K562 (cell line): ENCODE data around the gene SPDEF. TPM values are rescaled to one million over a fixed set of nuclear protein-coding genes. Genes with fewer than 3 reads are reported as not detected.

Source experiments
- CHD2 ChIP-seq: IDR thresholded peaks from 2 replicates; pipeline ENCODE4 v1.6.1; 2011; ENCODE audit warnings: low read depth, low read length
- ELK3 ChIP-seq: fragments of 450-650 bp; formaldehyde crosslinking; IDR thresholded peaks from 2 replicates; pipeline ENCODE4 v1.4.0; 2020; ENCODE audit warnings: mild to moderate bottlenecking
- FOXK2 ChIP-seq, 2 experiments: fragments of 450-650 bp; IDR thresholded peaks in 1 of 2; conservative IDR thresholded peaks in 1 of 2; 2 replicates each; pipeline ENCODE4 v1.6.1; 2016; ENCODE audit warnings: low read depth in 2 of 2, mild to moderate bottlenecking in 1 of 2
- ID3 ChIP-seq, 2 experiments: fragments of 250-450 bp in 1 of 2; fragments of 450-650 bp in 1 of 2; sonication (Bioruptor Pico) in 1 of 2; IDR thresholded peaks; 2 replicates each; pipeline versions ENCODE4 v1.6.1 to v1.8.0; 2016 to 2021; ENCODE audit warnings: mild to moderate bottlenecking in 2 of 2, moderate library complexity in 2 of 2, missing compliant biosample characterization in 1 of 2, missing genetic modification characterization in 1 of 2
- MECOM ChIP-seq: fragments of 250-450 bp; sonication (Bioruptor Pico); IDR thresholded peaks from 2 replicates; pipeline ENCODE4 v1.8.0; 2022; ENCODE audit warnings: inconsistent platforms
- NCOR1 ChIP-seq: fragments of 450-650 bp; IDR thresholded peaks from 2 replicates; pipeline ENCODE4 v1.6.1; 2016; ENCODE audit warnings: mild to moderate bottlenecking, moderate library complexity
- NFRKB ChIP-seq: fragments of 450-650 bp; IDR thresholded peaks from 2 replicates; pipeline ENCODE4 v1.6.1; 2016; ENCODE audit warnings: low read depth
- POLR2AphosphoS2 ChIP-seq: IDR thresholded peaks from 2 replicates; pipeline ENCODE4 v1.6.1; 2012; ENCODE audit warnings: low read length, improper control_type of control experiment
- TCF7 ChIP-seq: sonication (generic); IDR thresholded peaks from 2 replicates; pipeline ENCODE4 v1.6.1; 2016; ENCODE audit warnings: antibody characterized with exemption, borderline replicate concordance
- ZBTB26 ChIP-seq: fragments of 450-650 bp; formaldehyde crosslinking; IDR thresholded peaks from 2 replicates; pipeline ENCODE4 v1.4.0; 2022; ENCODE audit warnings: missing genetic modification characterization
- ZNF707 ChIP-seq: fragments of 250-450 bp; sonication (Bioruptor Pico); conservative IDR thresholded peaks from 2 replicates; pipeline ENCODE4 v1.8.0; 2022; ENCODE audit warnings: inconsistent platforms, mild to moderate bottlenecking, moderate library complexity
- ZNF79 ChIP-seq: fragments of 250-450 bp; sonication (Bioruptor Pico); IDR thresholded peaks from 2 replicates; pipeline ENCODE4 v1.4.0; 2020; ENCODE audit warnings: low read depth, mild to moderate bottlenecking, moderate library complexity
- polyA plus RNA-seq, 8 experiments: library from polyadenylated mRNA; depleted of rRNA in 4 of 8; stranded (reverse) in 5 of 8; unstranded in 3 of 8; fragments of >200 nt; fragmentation: Nextera tagmentation in 2 of 8; fragmentation: Illumina TruSeq in 1 of 8; extraction: Ambion mirVana in 2 of 8; extraction: Trizol in 1 of 8; gene quantifications; 2 replicates each; pipeline versions ENCODE4 v1.2.1 to v1.2.3, GENCODE V29; 2011 to 2014; ENCODE audit warnings: inconsistent platforms in 1 of 8, missing spikeins in 1 of 8
- total RNA-seq, 7 experiments: library from RNA; depleted of rRNA in 6 of 7; stranded (reverse); fragments of >200 nt in 6 of 7; fragmentation: Illumina TruSeq in 2 of 7; extraction: Trizol in 2 of 7; gene quantifications; 2 replicates each; pipeline versions ENCODE4 v1.2.1 to v1.2.3, GENCODE V29; 2011 to 2021; ENCODE audit warnings: low replicate concordance in 1 of 7
- TF ChIP-seq, protein P1 (sequence below): fragments of 450-650 bp; IDR thresholded peaks from 2 replicates; pipeline ENCODE4 v1.6.1; 2016; ENCODE audit warnings: low read depth

Gene SPDEF
- total and polyA plus RNA-seq, 9 of the 15 experiments (the other 6 are each of a cell fraction or from before 2014, with no cell fraction given): 0.04 to 0.12 (median 0.11) TPM; not detected in 5

DNA sequence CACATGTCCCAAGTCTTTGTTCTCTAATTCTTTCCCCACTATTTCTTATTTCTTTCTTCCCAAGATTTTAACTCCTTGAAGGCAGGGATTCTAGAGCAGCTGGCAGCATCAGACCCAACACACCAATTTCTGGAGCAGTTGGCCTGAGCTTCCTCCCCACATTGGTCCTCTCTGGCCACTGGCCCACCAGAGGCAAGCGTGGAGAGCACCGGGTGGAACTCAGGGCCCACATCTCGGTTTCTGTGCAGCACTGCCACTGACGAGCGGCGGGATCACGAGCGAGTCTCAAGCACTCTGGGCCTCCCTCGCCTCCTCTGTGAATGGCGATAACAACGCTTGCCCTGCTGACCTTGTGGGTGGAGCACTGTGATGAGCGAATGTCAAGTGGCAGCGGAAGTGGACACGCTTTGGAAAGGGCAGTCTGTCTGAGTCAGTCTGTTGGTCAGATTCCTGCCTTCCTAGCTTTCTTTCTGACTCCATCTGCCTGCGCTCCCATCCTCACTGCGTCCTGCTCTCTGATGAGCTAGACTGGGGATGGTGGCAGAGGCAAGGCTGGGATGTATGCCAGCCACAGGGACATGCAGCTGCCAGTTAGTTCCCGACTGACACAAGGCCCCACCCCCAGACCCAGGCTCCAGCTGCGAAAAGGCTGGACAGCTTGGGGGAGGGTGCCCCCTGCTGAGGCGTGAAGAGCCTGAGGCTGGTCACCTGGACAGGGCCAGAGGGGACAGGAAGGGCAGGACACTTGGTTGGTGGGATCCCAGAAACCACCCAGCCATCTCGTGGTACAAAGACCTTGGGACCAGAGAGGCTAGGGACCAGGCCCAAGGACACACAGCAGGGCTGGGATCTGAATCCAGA lies 4.5 kb upstream of the SPDEF start (continued):
- TF ChIP-seq, protein P1, sequence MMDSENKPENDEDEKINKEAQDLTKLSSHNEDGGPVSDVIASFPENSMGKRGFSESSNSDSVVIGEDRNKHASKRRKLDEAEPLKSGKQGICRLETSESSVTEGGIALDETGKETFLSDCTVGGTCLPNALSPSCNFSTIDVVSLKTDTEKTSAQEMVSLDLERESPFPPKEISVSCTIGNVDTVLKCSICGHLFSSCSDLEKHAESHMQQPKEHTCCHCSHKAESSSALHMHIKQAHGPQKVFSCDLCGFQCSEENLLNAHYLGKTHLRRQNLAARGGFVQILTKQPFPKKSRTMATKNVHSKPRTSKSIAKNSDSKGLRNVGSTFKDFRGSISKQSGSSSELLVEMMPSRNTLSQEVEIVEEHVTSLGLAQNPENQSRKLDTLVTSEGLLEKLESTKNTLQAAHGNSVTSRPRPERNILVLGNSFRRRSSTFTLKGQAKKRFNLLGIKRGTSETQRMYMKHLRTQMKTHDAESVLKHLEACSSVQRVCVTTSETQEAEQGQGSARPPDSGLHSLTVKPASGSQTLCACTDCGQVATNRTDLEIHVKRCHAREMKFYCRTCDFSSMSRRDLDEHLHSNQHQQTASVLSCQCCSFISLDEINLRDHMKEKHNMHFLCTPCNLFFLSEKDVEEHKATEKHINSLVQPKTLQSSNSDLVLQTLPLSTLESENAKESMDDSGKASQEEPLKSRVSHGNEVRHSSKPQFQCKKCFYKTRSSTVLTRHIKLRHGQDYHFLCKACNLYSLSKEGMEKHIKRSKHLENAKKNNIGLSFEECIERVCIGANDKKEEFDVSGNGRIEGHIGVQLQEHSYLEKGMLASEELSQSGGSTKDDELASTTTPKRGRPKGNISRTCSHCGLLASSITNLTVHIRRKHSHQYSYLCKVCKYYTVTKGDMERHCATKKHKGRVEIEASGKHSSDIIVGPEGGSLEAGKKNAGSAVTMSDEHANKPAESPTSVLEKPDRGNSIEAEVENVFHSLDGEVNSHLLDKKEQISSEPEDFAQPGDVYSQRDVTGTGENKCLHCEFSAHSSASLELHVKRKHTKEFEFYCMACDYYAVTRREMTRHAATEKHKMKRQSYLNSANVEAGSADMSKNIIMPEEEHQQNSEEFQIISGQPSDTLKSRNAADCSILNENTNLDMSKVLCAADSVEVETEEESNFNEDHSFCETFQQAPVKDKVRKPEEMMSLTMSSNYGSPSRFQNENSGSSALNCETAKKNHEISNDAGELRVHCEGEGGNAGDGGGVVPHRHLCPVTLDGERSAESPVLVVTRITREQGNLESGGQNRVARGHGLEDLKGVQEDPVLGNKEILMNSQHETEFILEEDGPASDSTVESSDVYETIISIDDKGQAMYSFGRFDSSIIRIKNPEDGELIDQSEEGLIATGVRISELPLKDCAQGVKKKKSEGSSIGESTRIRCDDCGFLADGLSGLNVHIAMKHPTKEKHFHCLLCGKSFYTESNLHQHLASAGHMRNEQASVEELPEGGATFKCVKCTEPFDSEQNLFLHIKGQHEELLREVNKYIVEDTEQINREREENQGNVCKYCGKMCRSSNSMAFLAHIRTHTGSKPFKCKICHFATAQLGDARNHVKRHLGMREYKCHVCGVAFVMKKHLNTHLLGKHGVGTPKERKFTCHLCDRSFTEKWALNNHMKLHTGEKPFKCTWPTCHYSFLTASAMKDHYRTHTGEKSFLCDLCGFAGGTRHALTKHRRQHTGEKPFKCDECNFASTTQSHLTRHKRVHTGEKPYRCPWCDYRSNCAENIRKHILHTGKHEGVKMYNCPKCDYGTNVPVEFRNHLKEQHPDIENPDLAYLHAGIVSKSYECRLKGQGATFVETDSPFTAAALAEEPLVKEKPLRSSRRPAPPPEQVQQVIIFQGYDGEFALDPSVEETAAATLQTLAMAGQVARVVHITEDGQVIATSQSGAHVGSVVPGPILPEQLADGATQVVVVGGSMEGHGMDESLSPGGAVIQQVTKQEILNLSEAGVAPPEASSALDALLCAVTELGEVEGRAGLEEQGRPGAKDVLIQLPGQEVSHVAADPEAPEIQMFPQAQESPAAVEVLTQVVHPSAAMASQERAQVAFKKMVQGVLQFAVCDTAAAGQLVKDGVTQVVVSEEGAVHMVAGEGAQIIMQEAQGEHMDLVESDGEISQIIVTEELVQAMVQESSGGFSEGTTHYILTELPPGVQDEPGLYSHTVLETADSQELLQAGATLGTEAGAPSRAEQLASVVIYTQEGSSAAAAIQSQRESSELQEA: no peak
- 0 out of 2 replicates have a peak, but pooled peaks have one; percentile 32 for TF ChIP-seq ID3 (CRISPR knock-in tag; IDR thresholded peaks at IDR 0.05)
- peak; percentile 98 for TF ChIP-seq ID3 (tag; IDR thresholded peaks at IDR 0.05)
- TF ChIP-seq CHD2: no peak
- TF ChIP-seq ZBTB26 (CRISPR knock-in tag): no peak
- TF ChIP-seq TCF7: peak; percentile 22; the same call in 1 of the 2 replicates
- TF ChIP-seq MECOM (CRISPR knock-in tag): no peak
- peak; percentile 91 for TF ChIP-seq NCOR1
- TF ChIP-seq ZNF79 (CRISPR knock-in tag): no peak
- TF ChIP-seq ELK3 (CRISPR knock-in tag): no peak
- TF ChIP-seq FOXK2 (conservative IDR thresholded peaks at IDR 0.05 in 1 of 2, IDR thresholded peaks at IDR 0.05 in 1 of 2; ENCODE audit: low read depth in 2 of 2): peak in 1 of 2 experiments; percentile 40; a peak in 2 of 4 replicates
- no peak; the same call in 1 of the 2 replicates for TF ChIP-seq NFRKB
- no peak for TF ChIP-seq POLR2AphosphoS2
- no peak for TF ChIP-seq ZNF707 (CRISPR knock-in tag)
